Activated CD4-positive, alpha-beta T cell treated with anti-CD3 and anti-CD28 coated beads, Interleukin-2, Interleukin-4, amounts not matched to agents 100 ng/mL and 50 ng/mL, durations not matched to agents 16 hours and 8 hours (primary cell): ENCODE measurements around the gene LMF2.

Experiments used
- DNase-seq: peaks from one replicate; pipeline ENCODE4 v3.0.0-alpha.2; 2020; ENCODE audit warnings: low spot score

The LMF2 gene

GRCh38 chr22:50507421-50507990, at the start of gene LMF2:
TSS of gene LMF2 (minus strand) at chr22:50507702. CDS start at chr22:50507675, 27 bp downstream.
- DNase-seq, result peak; percentile 91

GRCh38 chr22:50556703-50557102, 49.2 kb upstream of the LMF2 start:
- DNase-seq, result no peak

GRCh38 chr22:50553310-50553709, 45.8 kb upstream of the LMF2 start:
- DNase-seq, result no peak

- no peak for DNase-seq
These were observed 43.8 kb upstream of the LMF2 start for GRCh38 chr22:50551160-50551752.

- no peak for DNase-seq
These were observed 42.9 kb upstream of the LMF2 start for GRCh38 chr22:50550395-50550794.

GRCh38 chr22:50548921-50549790, 41.7 kb upstream of the LMF2 start:
- DNase-seq, result no peak

- no peak for DNase-seq
These were observed 40.8 kb upstream of the LMF2 start for GRCh38 chr22:50548040-50548920.

- no peak for DNase-seq
These were observed 39.9 kb upstream of the LMF2 start for GRCh38 chr22:50547263-50547985.

GRCh38 chr22:50546326-50547262, 39.1 kb upstream of the LMF2 start:
- no peak for DNase-seq

GRCh38 chr22:50545522-50546325, 38.2 kb upstream of the LMF2 start, which contains the start of gene KLHDC7B:
TSS of gene KLHDC7B (plus strand) at chr22:50545899. CDS start at chr22:50546244, 345 bp downstream.
- DNase-seq, result peak; percentile 54

- no peak for DNase-seq
These were observed 37.3 kb upstream of the LMF2 start for GRCh38 chr22:50544746-50545253.

- DNase-seq, result peak; percentile 89
These were observed 36.7 kb upstream of the LMF2 start for GRCh38 chr22:50544078-50544745.

- DNase-seq, result peak; percentile 86
These were observed 35.0 kb upstream of the LMF2 start for GRCh38 chr22:50542416-50542927.

- peak; percentile 88 for DNase-seq
These were observed 34.1 kb upstream of the LMF2 start for GRCh38 chr22:50541667-50542026.

- no peak for DNase-seq
These were observed 32.9 kb upstream of the LMF2 start for GRCh38 chr22:50540381-50540780.

- no peak for DNase-seq
These were observed 30.3 kb upstream of the LMF2 start for GRCh38 chr22:50537765-50538164.

- no peak for DNase-seq
These were observed 28.7 kb upstream of the LMF2 start for GRCh38 chr22:50536226-50536625.

GRCh38 chr22:50535113-50535512, 27.6 kb upstream of the LMF2 start:
- DNase-seq, result no peak
